HG03095 (cell line): ENCODE measurements around the gene USP22.

ENCODE experiments used
- ATAC-seq: cut with Tn5 transposase; IDR thresholded peaks from one replicate; pipeline ENCODE4 v1.9.1; 2021; ENCODE audit warnings: moderate library complexity; ENCODE audit not compliant: unreplicated experiment

Gene USP22

GRCh38 chr17:21021208-21021803 lies 21.5 kb downstream of the USP22 start:
- no peak for ATAC-seq

- ATAC-seq: no peak
These were observed 22.2 kb downstream of the USP22 start for GRCh38 chr17:21020622-21021021.

GRCh38 chr17:21019976-21020586 lies 22.7 kb downstream of the USP22 start:
- no peak for ATAC-seq

- ATAC-seq: no peak
These were observed 23.9 kb downstream of the USP22 start for GRCh38 chr17:21018894-21019293.

GRCh38 chr17:21017861-21018260 lies 24.9 kb downstream of the USP22 start:
- no peak for ATAC-seq

- no peak for ATAC-seq
These were observed 25.6 kb downstream of the USP22 start for GRCh38 chr17:21017256-21017655.

GRCh38 chr17:21016826-21017225 lies 26.0 kb downstream of the USP22 start:
- no peak for ATAC-seq

GRCh38 chr17:21015564-21015963 lies 27.2 kb downstream of the USP22 start:
- no peak for ATAC-seq

GRCh38 chr17:21014498-21014897 lies 28.3 kb downstream of the USP22 start:
- no peak for ATAC-seq

- ATAC-seq: no peak
These were observed 28.8 kb downstream of the USP22 start for GRCh38 chr17:21013983-21014382.

GRCh38 chr17:21012736-21013135 lies 30.1 kb downstream of the USP22 start:
- ATAC-seq: no peak

- no peak for ATAC-seq
These were observed 31.9 kb downstream of the USP22 start for GRCh38 chr17:21010705-21011596.

- ATAC-seq: no peak
These were observed 33.7 kb downstream of the USP22 start for GRCh38 chr17:21008992-21009671.

- ATAC-seq: no peak
These were observed 34.5 kb downstream of the USP22 start for GRCh38 chr17:21008160-21008915.

- no peak for ATAC-seq
These were observed 35.2 kb downstream of the USP22 start for GRCh38 chr17:21007646-21008045.

- ATAC-seq: no peak
These were observed 37.0 kb downstream of the USP22 start for GRCh38 chr17:21005803-21006202.

GRCh38 chr17:21005367-21005766 lies 37.4 kb downstream of the USP22 start:
- no peak for ATAC-seq

- no peak for ATAC-seq
These were observed 38.5 kb downstream of the USP22 start for GRCh38 chr17:21004016-21004930.

GRCh38 chr17:21003007-21003621 lies 39.7 kb downstream of the USP22 start:
- no peak for ATAC-seq
